Retinal pigment epithelial cell (primary cell): ENCODE results near the gene MRPS18B.

Experiments used
- DNase-seq: peaks from one replicate; pipeline ENCODE4 v3.0.0-alpha.2; 2010; ENCODE audit warnings: low read depth
- H3K4me3 ChIP-seq: 2 replicates; pipeline ENCODE4 v1.5.1; 2011; ENCODE audit warnings: mild to moderate bottlenecking, low read length, control low read depth, moderate library complexity
- CTCF ChIP-seq: conservative IDR thresholded peaks from 2 replicates; pipeline ENCODE4 v1.5.1; 2011; ENCODE audit warnings: low read depth, low read length, control low read depth, inconsistent platforms

Gene MRPS18B

GRCh38 chr6:30617565-30618269 is at the start of gene MRPS18B:
TSS of gene MRPS18B (plus strand) at chr6:30617840. CDS start at chr6:30617866, 26 bp downstream.
- peak; percentile 93 for DNase-seq
- TF ChIP-seq CTCF = no peak
- H3K4me3 ChIP-seq = peak within 1 kb of the TSS; percentile 100

- no peak for TF ChIP-seq CTCF
- DNase-seq = no peak
- H3K4me3 ChIP-seq = no peak overlapping the region
Measured at GRCh38 chr6:30568245-30568644, 49.4 kb upstream of the MRPS18B start.

GRCh38 chr6:30570263-30570662 is 47.4 kb upstream of the MRPS18B start:
- TF ChIP-seq CTCF = no peak
- DNase-seq = no peak
- H3K4me3 ChIP-seq = peak overlapping the region; percentile 95

- no peak for TF ChIP-seq CTCF
- no peak for DNase-seq
- H3K4me3 ChIP-seq = peak overlapping the region; percentile 95
Measured at GRCh38 chr6:30570740-30571074, 46.9 kb upstream of the MRPS18B start.

GRCh38 chr6:30571075-30571761 is 46.4 kb upstream of the MRPS18B start, which contains the start of gene ABCF1:
TSS of gene ABCF1 (plus strand) at chr6:30571442. CDS start at chr6:30571488, 46 bp downstream.
- peak; percentile 85 for DNase-seq
- no peak for TF ChIP-seq CTCF
- H3K4me3 ChIP-seq = peak within 1 kb of the TSS; percentile 95

- DNase-seq = no peak
- H3K4me3 ChIP-seq = peak overlapping the region; percentile 95
- TF ChIP-seq CTCF = no peak
Measured at GRCh38 chr6:30571762-30572082, 45.9 kb upstream of the MRPS18B start.

GRCh38 chr6:30572148-30572547 is 45.5 kb upstream of the MRPS18B start:
- TF ChIP-seq CTCF = no peak
- DNase-seq = no peak
- peak overlapping the region; percentile 95 for H3K4me3 ChIP-seq
